GM12874 (cell line): ENCODE data around the gene SAV1.

Experiments
- TF ChIP-seq, protein P1 (sequence below): IDR thresholded peaks from 2 replicates; pipeline ENCODE4 v1.5.1; 2011; ENCODE audit warnings: low read depth, mild to moderate bottlenecking, control low read depth, low read length, moderate library complexity; ENCODE audit not compliant: insufficient read depth

The SAV1 gene

DNA sequence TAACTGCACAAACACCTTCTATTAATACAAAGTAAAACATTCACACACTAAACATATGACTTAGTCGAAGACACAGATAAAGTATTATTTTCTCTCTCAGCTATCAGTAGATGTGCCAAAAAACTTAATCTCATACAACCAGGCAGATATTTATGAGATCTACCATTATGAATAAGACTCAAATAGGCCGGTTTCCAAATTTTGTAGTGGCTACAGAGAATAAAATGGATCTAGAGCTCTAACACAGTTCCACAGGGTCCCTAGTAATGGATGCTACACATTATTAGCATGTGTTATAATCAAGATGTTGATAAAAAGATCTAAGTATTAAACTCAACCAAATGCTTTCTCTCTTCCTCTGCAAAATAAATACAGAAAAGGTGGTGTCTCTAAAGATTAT lies 10.4 kb downstream of the SAV1 start:
- TF ChIP-seq, protein P1, sequence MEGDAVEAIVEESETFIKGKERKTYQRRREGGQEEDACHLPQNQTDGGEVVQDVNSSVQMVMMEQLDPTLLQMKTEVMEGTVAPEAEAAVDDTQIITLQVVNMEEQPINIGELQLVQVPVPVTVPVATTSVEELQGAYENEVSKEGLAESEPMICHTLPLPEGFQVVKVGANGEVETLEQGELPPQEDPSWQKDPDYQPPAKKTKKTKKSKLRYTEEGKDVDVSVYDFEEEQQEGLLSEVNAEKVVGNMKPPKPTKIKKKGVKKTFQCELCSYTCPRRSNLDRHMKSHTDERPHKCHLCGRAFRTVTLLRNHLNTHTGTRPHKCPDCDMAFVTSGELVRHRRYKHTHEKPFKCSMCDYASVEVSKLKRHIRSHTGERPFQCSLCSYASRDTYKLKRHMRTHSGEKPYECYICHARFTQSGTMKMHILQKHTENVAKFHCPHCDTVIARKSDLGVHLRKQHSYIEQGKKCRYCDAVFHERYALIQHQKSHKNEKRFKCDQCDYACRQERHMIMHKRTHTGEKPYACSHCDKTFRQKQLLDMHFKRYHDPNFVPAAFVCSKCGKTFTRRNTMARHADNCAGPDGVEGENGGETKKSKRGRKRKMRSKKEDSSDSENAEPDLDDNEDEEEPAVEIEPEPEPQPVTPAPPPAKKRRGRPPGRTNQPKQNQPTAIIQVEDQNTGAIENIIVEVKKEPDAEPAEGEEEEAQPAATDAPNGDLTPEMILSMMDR = no peak

DNA sequence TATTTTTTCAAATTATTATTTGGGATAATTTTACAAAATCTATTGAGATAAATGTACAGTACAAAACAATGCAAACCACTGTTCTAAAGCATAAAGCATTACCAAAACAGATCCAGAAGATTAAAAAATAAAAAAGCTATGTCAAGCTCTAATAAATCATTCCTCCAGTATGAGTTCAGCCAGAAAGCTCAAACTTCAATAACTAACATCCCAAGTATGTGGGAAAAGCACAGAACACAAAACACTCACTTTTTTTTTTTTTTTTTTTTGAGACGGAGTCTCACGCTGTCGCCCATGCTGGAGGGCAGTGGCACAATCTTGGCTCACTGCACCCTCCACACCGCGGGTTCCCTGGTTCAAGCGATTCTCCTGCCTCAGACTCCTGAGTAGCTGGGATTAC lies 11.3 kb downstream of the SAV1 start:
- TF ChIP-seq, protein P1 = no peak

DNA sequence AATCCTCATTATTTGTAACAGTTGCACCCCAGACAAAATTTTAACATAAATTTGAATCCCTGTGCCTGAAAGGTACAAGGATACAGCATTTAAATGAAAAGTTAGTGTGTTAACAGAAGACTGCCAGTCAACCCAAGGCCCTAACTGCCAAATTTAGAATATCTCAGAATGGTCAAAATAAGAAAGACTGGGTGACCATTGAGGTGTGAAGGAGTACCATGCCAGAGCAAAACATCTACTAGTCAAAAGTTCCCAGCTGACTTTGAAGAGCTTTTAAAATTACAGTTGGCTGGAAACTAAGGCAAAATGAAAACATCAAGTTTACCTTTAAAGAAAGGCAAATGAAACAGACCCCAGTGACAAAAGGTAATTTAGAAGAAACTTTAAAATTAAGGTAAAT lies 18.4 kb downstream of the SAV1 start:
- TF ChIP-seq, protein P1 = no peak

DNA sequence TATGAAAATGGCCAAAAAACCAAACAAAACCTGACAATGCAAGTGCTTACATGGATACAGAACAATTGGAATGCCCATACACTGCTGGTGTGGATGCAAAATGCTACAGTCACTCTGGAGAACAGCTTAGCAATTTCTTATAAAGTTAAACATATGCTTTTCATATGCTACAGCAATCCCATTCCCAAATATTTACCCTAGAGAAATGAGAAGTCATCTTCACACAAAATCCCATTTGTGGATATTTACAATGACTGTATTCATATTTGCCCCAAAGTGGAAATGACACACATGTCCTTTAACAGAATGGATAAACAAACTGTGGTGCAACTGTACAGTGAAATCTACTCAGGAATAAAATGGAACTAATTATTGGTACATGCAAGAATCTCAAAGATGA lies 20.4 kb downstream of the SAV1 start:
- TF ChIP-seq, protein P1 = no peak

DNA sequence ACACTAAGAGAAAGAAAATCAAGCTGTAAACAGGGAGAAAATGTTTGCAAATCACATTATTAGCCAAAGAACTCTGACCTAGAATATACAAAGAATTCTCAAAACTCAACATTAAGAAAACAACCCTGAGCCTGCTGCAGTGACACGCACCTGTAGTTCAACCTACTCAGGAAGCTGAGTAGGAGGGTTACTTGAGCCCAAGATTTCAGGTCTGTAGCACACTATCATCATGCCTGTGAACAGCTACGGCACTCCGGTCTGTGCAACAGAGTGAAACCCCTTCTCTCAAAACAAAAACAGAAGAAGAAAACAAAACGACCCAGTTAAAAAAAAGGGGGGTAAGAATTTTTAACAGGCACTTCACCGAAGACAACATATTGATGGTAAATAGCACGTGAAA lies 20.8 kb downstream of the SAV1 start:
- TF ChIP-seq, protein P1 = no peak

DNA sequence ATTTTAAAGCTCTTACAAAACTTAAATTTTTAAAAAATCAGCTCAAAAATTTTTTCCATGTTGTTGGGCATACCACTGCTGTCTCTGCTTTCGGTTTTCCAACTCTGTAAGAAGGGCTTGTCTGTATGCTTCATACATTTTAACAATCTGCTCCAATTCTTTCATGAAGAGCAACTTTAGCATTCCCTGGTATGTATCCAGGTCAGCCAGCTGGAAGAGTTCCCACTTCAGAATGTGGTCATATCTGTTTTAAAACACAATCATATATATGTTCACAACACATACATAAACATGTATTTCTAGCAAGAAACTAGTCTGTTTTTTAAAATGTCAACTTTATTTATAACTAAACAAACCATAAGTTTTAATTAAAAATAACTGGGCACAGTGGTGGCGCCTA lies 33.0 kb downstream of the SAV1 start:
- TF ChIP-seq, protein P1 = no peak

DNA sequence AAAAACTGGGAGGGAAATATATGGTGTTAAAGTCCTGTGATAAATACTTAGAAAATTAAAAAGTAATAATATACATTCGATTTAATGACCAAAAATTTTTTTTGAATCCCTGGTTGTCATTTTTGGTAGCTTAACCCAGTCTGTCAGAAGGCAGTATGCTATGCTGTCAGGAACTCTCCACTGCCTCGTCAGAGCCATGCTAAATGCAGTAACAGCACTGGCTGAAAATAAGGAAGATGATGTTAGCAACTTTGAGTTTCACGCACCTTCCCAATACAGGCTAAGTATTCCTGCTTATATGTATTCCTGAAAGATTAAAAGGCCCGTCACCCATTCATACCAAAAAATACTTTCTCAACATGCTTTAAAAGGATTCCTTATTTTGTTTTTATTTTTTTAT lies 34.2 kb downstream of the SAV1 start:
- TF ChIP-seq, protein P1 = no peak

DNA sequence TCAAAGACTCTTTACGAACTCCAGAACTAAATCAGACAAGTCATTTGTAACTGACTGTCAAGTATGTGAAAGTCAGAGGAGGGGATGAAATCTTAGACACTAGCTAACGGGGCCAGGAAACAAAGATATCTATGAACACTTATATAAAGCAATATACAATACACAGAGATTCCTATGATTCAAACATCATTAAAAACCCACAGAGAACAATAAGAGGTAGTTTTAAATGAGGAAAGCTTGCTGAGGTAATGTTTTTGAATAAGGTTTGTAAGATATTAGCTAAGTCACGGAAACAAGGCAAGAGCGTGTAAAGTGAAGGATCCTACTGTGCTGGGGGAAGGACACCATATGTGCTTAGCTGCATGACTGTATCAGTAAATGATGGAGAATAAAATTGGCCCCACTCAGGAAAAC lies 36.7 kb downstream of the SAV1 start:
- TF ChIP-seq, protein P1 = no peak
